Measurements from ENCODE around the gene MSL2. TPM values are rescaled to one million over a fixed set of nuclear protein-coding genes. Genes with fewer than 3 reads are reported as not detected.
"Not testable (repeated sequence)": the region's sequence is repeated elsewhere in the genome, so short reads cannot be mapped to it uniquely, and the experiment has no call there.

The MSL2 gene
- polyA plus RNA-seq, 6 donors from 2014 or later: 24.4 to 60.5 (median 53.8) TPM

GRCh38 chr3:136198462-136199078 lies 2.4 kb upstream of the MSL2 start:
- Mint-ChIP-seq H3K36me3 (peaks cover 0 to 11% of the 10 kb centered on the region in 2 donors), H3K27ac (peak overlapping the region in 3 of 6 donors; percentile 49 to 98 (median 76)), H3K4me1 (peaks cover 22 to 40% (median 33%) of the 10 kb centered on the region in 3 donors), H3K4me3 (peak overlapping the region in 3 of 8 donors; percentile 69 to 100 (median 93))
- not testable (repeated sequence) for ATAC-seq (ENCODE audit: low read depth in 2 of 2); DNase-seq; H3K27me3 Mint-ChIP-seq; H3K9me3 Mint-ChIP-seq

GRCh38 chr3:136197159-136197793 lies 1.1 kb upstream of the MSL2 start:
- DNase-seq (no peak), ATAC-seq (ENCODE audit: low read depth in 2 of 2) (no peak)
- Mint-ChIP-seq H3K4me1 (peaks cover 34 to 53% (median 43%) of the 10 kb centered on the region in 3 donors), H3K27me3 (peaks cover 0 to 8% (median 0%) of the 10 kb centered on the region in 3 donors), H3K36me3 (peaks cover 0 to 11% of the 10 kb centered on the region in 2 donors), H3K4me3 (peak overlapping the region; percentile 87 to 100 (median 97)), H3K9me3 (no peaks in the 10 kb centered on the region), H3K27ac (peak overlapping the region; percentile 98 to 100 (median 100))

- peak overlapping the region; percentile 87 to 100 (median 97) for H3K4me3 Mint-ChIP-seq
- H3K4me1 Mint-ChIP-seq: peaks cover 41 to 60% (median 45%) of the 10 kb centered on the region in 3 donors
- no peaks in the 10 kb centered on the region for H3K9me3 Mint-ChIP-seq
- ATAC-seq (ENCODE audit: low read depth in 2 of 2) (peak; percentile 57 to 62), DNase-seq (peak; percentile 98)
- peaks cover 0 to 11% of the 10 kb centered on the region in 2 donors for H3K36me3 Mint-ChIP-seq
- H3K27ac Mint-ChIP-seq: peak overlapping the region; percentile 98 to 100 (median 100)
- H3K27me3 Mint-ChIP-seq: peaks cover 0 to 8% (median 0%) of the 10 kb centered on the region in 3 donors
Measured at GRCh38 chr3:136196401-136197158, 445 bp upstream of the MSL2 start.

GRCh38 chr3:136195258-136196063 lies 674 bp downstream of the MSL2 start:
- ATAC-seq (ENCODE audit: low read depth in 2 of 2) (peak; percentile 60 to 61), DNase-seq (peak; percentile 94)
- no peaks in the 10 kb centered on the region for H3K9me3 Mint-ChIP-seq
- peak overlapping the region; percentile 87 to 100 (median 98) for H3K4me3 Mint-ChIP-seq
- peaks cover 0 to 8% (median 0%) of the 10 kb centered on the region in 3 donors for H3K27me3 Mint-ChIP-seq
- peaks cover 51 to 71% (median 53%) of the 10 kb centered on the region in 3 donors for H3K4me1 Mint-ChIP-seq
- H3K27ac Mint-ChIP-seq: peak overlapping the region; percentile 98 to 100 (median 99)
- peaks cover 5 to 11% of the 10 kb centered on the region in 2 donors for H3K36me3 Mint-ChIP-seq

GRCh38 chr3:136194409-136195257 lies 1.5 kb downstream of the MSL2 start:
- ATAC-seq (ENCODE audit: low read depth in 2 of 2) (peak; percentile 4 to 16), DNase-seq (peak; percentile 75)
- Mint-ChIP-seq H3K4me1 (peaks cover 54 to 79% (median 61%) of the 10 kb centered on the region in 3 donors), H3K36me3 (peaks cover 5 to 11% of the 10 kb centered on the region in 2 donors), H3K27me3 (peaks cover 0 to 8% (median 0%) of the 10 kb centered on the region in 3 donors), H3K27ac (peak overlapping the region; percentile 97 to 99 (median 98)), H3K4me3 (peak overlapping the region; percentile 87 to 100 (median 98)), H3K9me3 (no peaks in the 10 kb centered on the region)

- no peak for DNase-seq
- H3K27me3 Mint-ChIP-seq: peaks cover 0 to 8% (median 0%) of the 10 kb centered on the region in 3 donors
- peaks cover 5 to 11% of the 10 kb centered on the region in 2 donors for H3K36me3 Mint-ChIP-seq
- ATAC-seq (ENCODE audit: low read depth in 2 of 2): no peak
- H3K27ac Mint-ChIP-seq: peak overlapping the region; percentile 97 to 99 (median 98)
- H3K4me3 Mint-ChIP-seq: peak overlapping the region; percentile 87 to 100 (median 98)
- H3K9me3 Mint-ChIP-seq: no peaks in the 10 kb centered on the region
- peaks cover 60 to 91% (median 73%) of the 10 kb centered on the region in 3 donors for H3K4me1 Mint-ChIP-seq
Measured at GRCh38 chr3:136193278-136194054, 2.7 kb downstream of the MSL2 start.

- Mint-ChIP-seq H3K36me3 (peaks cover 5 to 11% of the 10 kb centered on the region in 2 donors), H3K4me3 (peak overlapping the region; percentile 87 to 100 (median 98)), H3K27me3 (peaks cover 0 to 8% (median 0%) of the 10 kb centered on the region in 3 donors), H3K27ac (peak overlapping the region; percentile 82 to 99 (median 98)), H3K9me3 (no peaks in the 10 kb centered on the region), H3K4me1 (peaks cover 61 to 90% (median 76%) of the 10 kb centered on the region in 3 donors)
- DNase-seq (no peak), ATAC-seq (ENCODE audit: low read depth in 2 of 2) (no peak)
Measured at GRCh38 chr3:136192831-136193230, 3.3 kb downstream of the MSL2 start.

GRCh38 chr3:136192195-136192594 lies 3.9 kb downstream of the MSL2 start:
- Mint-ChIP-seq H3K4me3 (peak overlapping the region; percentile 87 to 100 (median 98)), H3K27ac (peak overlapping the region; percentile 82 to 99 (median 98)), H3K4me1 (peaks cover 56 to 86% (median 74%) of the 10 kb centered on the region in 3 donors), H3K36me3 (peaks cover 5 to 11% of the 10 kb centered on the region in 2 donors)
- not testable (repeated sequence) for ATAC-seq (ENCODE audit: low read depth in 2 of 2); H3K9me3 Mint-ChIP-seq; H3K27me3 Mint-ChIP-seq; DNase-seq

GRCh38 chr3:136189859-136190617 lies 6.1 kb downstream of the MSL2 start:
- H3K27ac Mint-ChIP-seq: peak overlapping the region in 4 of 6 donors; percentile 41 to 98 (median 76)
- DNase-seq: no peak
- peaks cover 5 to 9% of the 10 kb centered on the region in 2 donors for H3K36me3 Mint-ChIP-seq
- no peaks in the 10 kb centered on the region for H3K27me3 Mint-ChIP-seq
- no peak for ATAC-seq (ENCODE audit: low read depth in 2 of 2)
- H3K4me1 Mint-ChIP-seq: peaks cover 66 to 90% (median 89%) of the 10 kb centered on the region in 3 donors
- no peaks in the 10 kb centered on the region for H3K9me3 Mint-ChIP-seq
- peak overlapping the region in 7 of 8 donors; percentile 12 to 100 (median 87) for H3K4me3 Mint-ChIP-seq

- Mint-ChIP-seq H3K27ac (peak overlapping the region in 3 of 6 donors; percentile 49 to 79 (median 65)), H3K4me1 (peaks cover 63 to 97% (median 79%) of the 10 kb centered on the region in 3 donors), H3K4me3 (peak overlapping the region in 6 of 8 donors; percentile 54 to 70 (median 64)), H3K36me3 (peaks cover 0 to 5% of the 10 kb centered on the region in 2 donors), H3K27me3 (no peaks in the 10 kb centered on the region), H3K9me3 (no peaks in the 10 kb centered on the region)
- ATAC-seq (ENCODE audit: low read depth in 2 of 2) (no peak), DNase-seq (no peak)
Measured at GRCh38 chr3:136189043-136189442, 7.1 kb downstream of the MSL2 start.
